ENCODE data around the gene EIF4B. TPM values are rescaled to one million over a fixed set of nuclear protein-coding genes. Genes with fewer than 3 reads are reported as not detected.

Gene EIF4B
- total and polyA plus RNA-seq, 9 of the 15 experiments (the other 6 are each of a cell fraction or from before 2014, with no cell fraction given) = 138 to 669 (median 552) TPM

- TF ChIP-seq CHD7 (IDR thresholded peaks at IDR 0.05; ENCODE audit: low read depth, low read length) (no peak), AFF4 (CRISPR knock-in tag; IDR thresholded peaks at IDR 0.05) (no peak), RBM22 (IDR thresholded peaks at IDR 0.05; ENCODE audit: low read depth, low read length, poor library complexity, severe bottlenecking) (no peak), PHF8 (IDR thresholded peaks at IDR 0.05; ENCODE audit: borderline replicate concordance, low read length) (peak; percentile 91), ZNF431 (CRISPR knock-in tag; IDR thresholded peaks at IDR 0.05) (no peak), RBM14 (IDR thresholded peaks at IDR 0.05; ENCODE audit: borderline replicate concordance, insufficient read depth, low read depth, low read length) (no peak), ELF4 (CRISPR knock-in tag; IDR thresholded peaks at IDR 0.05) (no peak), ARNT (IDR thresholded peaks at IDR 0.05) (no peak), YBX1 (IDR thresholded peaks at IDR 0.05) (no peak), ZNF24 (IDR thresholded peaks at IDR 0.05) (no peak), ZZZ3 (IDR thresholded peaks at IDR 0.05) (no peak), L3MBTL2 (IDR thresholded peaks at IDR 0.05) (peak; percentile 30; the same call in 1 of the 2 replicates), TCF3 (CRISPR knock-in tag; IDR thresholded peaks at IDR 0.05) (no peak)
Observed at GRCh38 chr12:53079226-53080117, 73.2 kb downstream of the EIF4B start, which contains the start of gene SPRYD3 (continued).
